OCI-LY1 (cell line): ENCODE data around the gene CHD1.

ENCODE experiments used
- EZH2 ChIP-seq: fragments of 200-600 bp; sonication (generic), shearing (Covaris generic); IDR thresholded peaks from 2 replicates; pipeline ENCODE4 v1.8.0; 2017; ENCODE audit warnings: borderline replicate concordance, mixed run types, mild to moderate bottlenecking, antibody characterized with exemption, low read length, moderate library complexity, mixed read lengths
- TF ChIP-seq, protein P1 (sequence below): fragments of 200-600 bp; sonication (generic), shearing (Covaris generic); IDR thresholded peaks from 2 replicates; pipeline ENCODE4 v1.5.1; 2017; ENCODE audit warnings: mild to moderate bottlenecking, antibody characterized with exemption, low read length, moderate library complexity, mixed read lengths

DNA sequence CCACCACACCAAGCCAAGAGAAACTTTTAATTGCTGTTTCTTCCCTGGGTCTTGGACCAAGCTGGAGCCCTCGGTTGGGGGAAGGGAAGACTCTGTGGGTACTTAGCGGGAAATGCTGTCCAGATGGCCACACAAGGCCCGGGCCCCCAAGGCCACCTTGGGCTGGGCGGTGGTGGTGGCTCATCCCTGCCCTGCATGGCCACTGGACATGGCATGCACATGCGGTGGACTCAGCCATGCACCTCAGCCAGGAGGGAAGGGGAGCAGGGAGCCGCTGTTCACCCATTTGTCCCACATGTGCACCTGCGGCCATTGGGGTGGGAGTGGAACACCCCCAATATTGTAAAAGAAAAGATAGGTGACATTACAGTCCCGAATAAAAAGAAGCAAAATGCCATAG lies 82.9 kb downstream of the CHD1 start:
- TF ChIP-seq, protein P1, sequence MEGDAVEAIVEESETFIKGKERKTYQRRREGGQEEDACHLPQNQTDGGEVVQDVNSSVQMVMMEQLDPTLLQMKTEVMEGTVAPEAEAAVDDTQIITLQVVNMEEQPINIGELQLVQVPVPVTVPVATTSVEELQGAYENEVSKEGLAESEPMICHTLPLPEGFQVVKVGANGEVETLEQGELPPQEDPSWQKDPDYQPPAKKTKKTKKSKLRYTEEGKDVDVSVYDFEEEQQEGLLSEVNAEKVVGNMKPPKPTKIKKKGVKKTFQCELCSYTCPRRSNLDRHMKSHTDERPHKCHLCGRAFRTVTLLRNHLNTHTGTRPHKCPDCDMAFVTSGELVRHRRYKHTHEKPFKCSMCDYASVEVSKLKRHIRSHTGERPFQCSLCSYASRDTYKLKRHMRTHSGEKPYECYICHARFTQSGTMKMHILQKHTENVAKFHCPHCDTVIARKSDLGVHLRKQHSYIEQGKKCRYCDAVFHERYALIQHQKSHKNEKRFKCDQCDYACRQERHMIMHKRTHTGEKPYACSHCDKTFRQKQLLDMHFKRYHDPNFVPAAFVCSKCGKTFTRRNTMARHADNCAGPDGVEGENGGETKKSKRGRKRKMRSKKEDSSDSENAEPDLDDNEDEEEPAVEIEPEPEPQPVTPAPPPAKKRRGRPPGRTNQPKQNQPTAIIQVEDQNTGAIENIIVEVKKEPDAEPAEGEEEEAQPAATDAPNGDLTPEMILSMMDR, result no peak
- TF ChIP-seq EZH2, result no peak
